ENCODE results near the gene VWA1.

Gene VWA1

GRCh38 chr1:1438531-1439381 is 3.3 kb downstream of the VWA1 start:
- Histone ChIP-seq H3K27ac (no peak overlapping the region), H3K36me3 (no peaks in the 10 kb centered on the region), H3K9me3 (no peaks in the 10 kb centered on the region), H3K27me3 (peaks cover 57% of the 10 kb centered on the region), H3K4me1 (ENCODE audit: control insufficient read depth in 1 of 2, insufficient read depth in 1 of 2, low read depth in 1 of 2, low read length in 1 of 2) (peaks cover 6 to 11% of the 10 kb centered on the region in 2 experiments), H3K4me3 (ENCODE audit: low read depth in 1 of 2, low read length in 1 of 2) (no peak overlapping the region)
- no peak for TF ChIP-seq CTCF (IDR thresholded peaks at IDR 0.05)

- no peaks in the 10 kb centered on the region for H3K9me3 ChIP-seq
- no peak for TF ChIP-seq CTCF (IDR thresholded peaks at IDR 0.05)
- H3K4me3 ChIP-seq (ENCODE audit: low read depth in 1 of 2, low read length in 1 of 2), result no peak overlapping the region
- peaks cover 47% of the 10 kb centered on the region for H3K27me3 ChIP-seq
- peaks cover 6 to 11% of the 10 kb centered on the region in 2 experiments for H3K4me1 ChIP-seq (ENCODE audit: control insufficient read depth in 1 of 2, insufficient read depth in 1 of 2, low read depth in 1 of 2, low read length in 1 of 2)
- no peaks in the 10 kb centered on the region for H3K36me3 ChIP-seq
- H3K27ac ChIP-seq, result no peak overlapping the region
Measured at GRCh38 chr1:1439546-1440261, 4.2 kb downstream of the VWA1 start.

DNA sequence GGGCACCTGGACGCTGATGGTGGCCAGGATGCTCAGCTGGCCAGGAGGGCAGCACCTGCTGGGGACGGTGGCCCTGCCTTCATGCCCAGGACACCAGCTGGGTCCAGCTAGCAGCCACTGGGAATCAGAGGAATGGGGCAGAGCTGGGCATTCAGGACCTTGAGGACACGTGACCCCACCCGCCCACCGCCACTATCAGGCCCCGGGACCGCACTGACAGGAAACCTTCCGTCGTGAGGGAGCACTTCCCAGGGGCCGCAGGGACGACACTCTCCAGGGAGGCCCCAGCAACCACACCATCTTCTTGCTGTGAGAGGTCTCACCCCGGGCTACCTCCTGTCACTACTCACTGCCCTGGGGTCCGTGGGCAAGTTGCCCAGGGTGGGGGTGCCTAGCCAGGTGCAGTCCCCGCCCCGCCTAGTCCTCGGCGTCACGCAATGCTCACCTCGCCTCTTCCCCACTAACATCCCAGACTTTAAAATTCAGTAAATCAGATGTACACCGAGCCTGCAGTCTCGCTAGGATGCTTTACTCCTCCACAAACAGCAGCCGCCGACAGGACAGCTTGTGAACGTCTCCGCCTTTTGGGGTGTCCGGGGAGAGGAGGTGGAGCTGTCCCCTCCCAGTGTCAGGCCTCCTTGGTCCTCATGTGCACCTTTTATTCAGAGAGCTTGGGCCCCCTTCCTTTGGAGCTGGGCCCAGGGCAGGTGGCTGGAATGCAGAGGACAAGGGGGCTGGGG is 4.9 kb downstream of the VWA1 start:
- Histone ChIP-seq H3K27ac (no peak overlapping the region), H3K27me3 (peaks cover 40% of the 10 kb centered on the region), H3K36me3 (no peaks in the 10 kb centered on the region), H3K9me3 (no peaks in the 10 kb centered on the region), H3K4me1 (ENCODE audit: control insufficient read depth in 1 of 2, insufficient read depth in 1 of 2, low read depth in 1 of 2, low read length in 1 of 2) (peaks cover 6 to 7% of the 10 kb centered on the region in 2 experiments), H3K4me3 (ENCODE audit: low read depth in 1 of 2, low read length in 1 of 2) (no peak overlapping the region)
- no peak for TF ChIP-seq CTCF (IDR thresholded peaks at IDR 0.05)

- Histone ChIP-seq H3K9me3 (no peaks in the 10 kb centered on the region), H3K4me1 (ENCODE audit: control insufficient read depth in 1 of 2, insufficient read depth in 1 of 2, low read depth in 1 of 2, low read length in 1 of 2) (peaks cover 2% of the 10 kb centered on the region in 2 experiments), H3K27ac (no peak overlapping the region), H3K27me3 (peaks cover 32% of the 10 kb centered on the region), H3K36me3 (no peaks in the 10 kb centered on the region), H3K4me3 (ENCODE audit: low read depth in 1 of 2, low read length in 1 of 2) (no peak overlapping the region)
- TF ChIP-seq CTCF (IDR thresholded peaks at IDR 0.05), result peak; percentile 66
Measured at GRCh38 chr1:1441002-1441888, 5.8 kb downstream of the VWA1 start.
